ENCODE results near the gene ACYP1. TPM values are rescaled to one million over a fixed set of nuclear protein-coding genes. Genes with fewer than 3 reads are reported as not detected.

ACYP1 gene
- polyA plus RNA-seq, 1 of the 3 experiments (the other 2 are of a cell fraction), result 53.5 TPM

- Histone ChIP-seq H4K20me1 (ENCODE audit: insufficient read depth) (no peaks in the 10 kb centered on the region), H3K27me3 (ENCODE audit: insufficient read depth) (no peaks in the 10 kb centered on the region), H3K36me3 (replicated peaks in 1 of 2; ENCODE audit: control insufficient read depth in 1 of 2, insufficient read depth in 2 of 2, low read length in 1 of 2) (peaks cover 0 to 17% of the 10 kb centered on the region in 2 experiments), H3K4me2 (no peak overlapping the region), H3K27ac (ENCODE audit: low read depth in 2 of 2, low read length in 1 of 2) (peak overlapping the region; percentile 64 to 88; a peak in 3 of 4 replicates), H2AFZ (ENCODE audit: low read depth) (no peak overlapping the region), H3K9me2 (no peaks in the 10 kb centered on the region), H3K4me1 (ENCODE audit: control insufficient read depth in 1 of 2, insufficient read depth in 2 of 2, low read depth in 1 of 2, low read length in 1 of 2) (peaks cover 8 to 11% of the 10 kb centered on the region in 2 experiments; a peak in 3 of 4 replicates), H3K4me3 (ENCODE audit: low read depth in 2 of 2, low read length in 1 of 2) (no peak overlapping the region), H3K9ac (no peak overlapping the region), H3K79me2 (ENCODE audit: insufficient read depth) (peaks cover 37% of the 10 kb centered on the region), H3F3A (replicated peaks; ENCODE audit: insufficient read depth) (peaks cover 22% of the 10 kb centered on the region), H3K9me3 (no peaks in the 10 kb centered on the region)
- TF ChIP-seq SMC3 (IDR thresholded peaks at IDR 0.05; ENCODE audit: low read depth, low read length), result no peak
- no peak for TF ChIP-seq FOXJ3 (CRISPR knock-in tag; IDR thresholded peaks at IDR 0.05)
- no peak for TF ChIP-seq EP300 (IDR thresholded peaks at IDR 0.05; ENCODE audit: borderline replicate concordance in 1 of 2, low read depth in 1 of 2, low read length in 1 of 2)
- no peak for TF ChIP-seq FOXM1 (IDR thresholded peaks at IDR 0.05; ENCODE audit: low read depth)
- no peak for TF ChIP-seq CTCF (IDR thresholded peaks at IDR 0.05)
- TF ChIP-seq USF2 (IDR thresholded peaks at IDR 0.05; ENCODE audit: borderline replicate concordance, low read depth, low read length), result no peak
- TF ChIP-seq EZH2phosphoT487 (IDR thresholded peaks at IDR 0.05; ENCODE audit: borderline replicate concordance, low read depth), result no peak
- TF ChIP-seq TEAD4 (IDR thresholded peaks at IDR 0.05; ENCODE audit: borderline replicate concordance, insufficient read depth), result no peak
- no peak for TF ChIP-seq CHD2 (IDR thresholded peaks at IDR 0.05; ENCODE audit: low read length, partially characterized antibody)
- ChIA-PET POLR2A (no interaction called here), CTCF (interaction anchor here (0.6 to 1.2 kb wide), 2 partner anchors 9 kb away, joined by 4 read pairs; partner anchors contain the start of gene ACYP1)
- DNase-seq, result no peak
- 75% methylated on average over 1 of the region's 1 CpG for WGBS (ENCODE audit: low lambda C conversion rate)
Measured at GRCh38 chr14:75054421-75054820, 9.4 kb downstream of the ACYP1 start.

DNA sequence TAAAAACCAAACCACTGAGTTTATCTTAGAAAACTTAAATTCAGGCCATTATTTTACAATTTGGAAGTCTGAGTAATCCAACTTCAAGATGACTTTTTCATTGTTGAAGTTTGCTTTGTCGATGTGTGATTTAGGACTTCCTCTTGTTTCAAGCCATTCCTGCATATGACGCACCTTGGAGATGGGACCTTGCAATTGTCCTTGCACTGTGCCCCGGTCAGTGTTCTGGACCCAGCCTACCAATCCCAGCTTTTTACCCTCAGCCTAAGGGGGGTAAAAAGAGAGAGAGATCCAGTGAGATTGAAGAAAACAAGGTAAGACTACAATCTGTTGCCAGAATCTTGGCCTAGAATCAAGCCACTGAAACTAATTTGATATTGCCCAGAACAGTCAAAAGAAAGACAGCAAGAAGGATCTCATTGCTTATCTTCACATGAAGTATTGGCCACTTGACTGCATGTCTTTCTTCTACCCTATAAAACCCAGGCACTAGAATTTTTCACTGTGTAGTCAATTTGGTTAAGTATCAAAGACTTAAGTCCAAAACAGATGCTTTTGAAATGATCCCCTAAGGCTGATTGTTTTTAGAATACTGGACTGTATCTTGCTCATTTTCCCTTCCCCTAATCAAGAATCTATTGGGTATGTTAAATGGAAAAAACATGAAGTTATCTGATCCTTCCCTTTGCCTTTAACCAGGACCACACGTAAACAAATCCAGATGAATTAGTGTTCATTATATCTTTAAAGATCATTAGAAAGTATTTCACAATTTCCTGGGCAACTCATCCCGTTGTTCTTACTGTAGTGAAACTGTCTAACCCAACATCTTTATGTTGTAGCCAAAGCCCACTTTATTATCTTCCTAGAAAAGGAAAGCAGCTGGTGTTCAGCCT, 10.2 kb downstream of the ACYP1 start:
- no peaks in the 10 kb centered on the region for H4K20me1 ChIP-seq (ENCODE audit: insufficient read depth)
- no peaks in the 10 kb centered on the region for H3K9me3 ChIP-seq
- H3K79me2 ChIP-seq (ENCODE audit: insufficient read depth), result peaks cover 31% of the 10 kb centered on the region
- ChIA-PET POLR2A (no interaction called here), CTCF (interaction anchor here (1.2 kb wide), 1 partner anchor 10 kb away, joined by 4 read pairs; the partner anchor contains the start of gene ACYP1)
- no peaks in the 10 kb centered on the region for H3K9me2 ChIP-seq
- no peak overlapping the region; the same call in 1 of the 2 replicates for H3K4me2 ChIP-seq
- TF ChIP-seq MAX (IDR thresholded peaks at IDR 0.05; ENCODE audit: low read depth), result no peak
- TF ChIP-seq RCOR1 (IDR thresholded peaks at IDR 0.05; ENCODE audit: low read length), result 0 out of 2 replicates have a peak, but pooled peaks have one; percentile 11
- TF ChIP-seq TCF12 (IDR thresholded peaks at IDR 0.05), result peak; percentile 66
- TF ChIP-seq CHD2 (IDR thresholded peaks at IDR 0.05; ENCODE audit: low read length, partially characterized antibody), result peak; percentile 14
- peak in 1 of 2 experiments; percentile 73; a peak in 2 of 4 replicates for TF ChIP-seq EP300 (IDR thresholded peaks at IDR 0.05; ENCODE audit: borderline replicate concordance in 1 of 2, low read depth in 1 of 2, low read length in 1 of 2)
- TF ChIP-seq POLR2AphosphoS5 (IDR thresholded peaks at IDR 0.05; ENCODE audit: low read depth, low read length), result peak; percentile 50; the same call in 1 of the 2 replicates
- TF ChIP-seq GATA2 (CRISPR knock-in tag; IDR thresholded peaks at IDR 0.05), result peak; percentile 51
- TF ChIP-seq, protein P1, sequence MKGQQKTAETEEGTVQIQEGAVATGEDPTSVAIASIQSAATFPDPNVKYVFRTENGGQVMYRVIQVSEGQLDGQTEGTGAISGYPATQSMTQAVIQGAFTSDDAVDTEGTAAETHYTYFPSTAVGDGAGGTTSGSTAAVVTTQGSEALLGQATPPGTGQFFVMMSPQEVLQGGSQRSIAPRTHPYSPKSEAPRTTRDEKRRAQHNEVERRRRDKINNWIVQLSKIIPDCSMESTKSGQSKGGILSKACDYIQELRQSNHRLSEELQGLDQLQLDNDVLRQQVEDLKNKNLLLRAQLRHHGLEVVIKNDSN (IDR thresholded peaks at IDR 0.05; ENCODE audit: borderline replicate concordance, low read depth), result no peak
- H3K9ac ChIP-seq, result no peak overlapping the region
- no peak overlapping the region for H3K4me3 ChIP-seq (ENCODE audit: low read depth in 2 of 2, low read length in 1 of 2)
- peak; percentile 43 for DNase-seq
- H3K27me3 ChIP-seq (ENCODE audit: insufficient read depth), result no peaks in the 10 kb centered on the region
- H3K4me1 ChIP-seq (ENCODE audit: control insufficient read depth in 1 of 2, insufficient read depth in 2 of 2, low read depth in 1 of 2, low read length in 1 of 2), result peaks cover 8 to 12% of the 10 kb centered on the region in 2 experiments; a peak in 3 of 4 replicates
- peaks cover 0 to 17% of the 10 kb centered on the region in 2 experiments for H3K36me3 ChIP-seq (replicated peaks in 1 of 2; ENCODE audit: control insufficient read depth in 1 of 2, insufficient read depth in 2 of 2, low read length in 1 of 2)
- WGBS (ENCODE audit: low lambda C conversion rate), result 59% methylated on average over 5 of the region's 5 CpGs
- no peak overlapping the region for H2AFZ ChIP-seq (ENCODE audit: low read depth)
- H3F3A ChIP-seq (replicated peaks; ENCODE audit: insufficient read depth), result peaks cover 20% of the 10 kb centered on the region
- peak overlapping the region; percentile 64 to 88; a peak in 3 of 4 replicates for H3K27ac ChIP-seq (ENCODE audit: low read depth in 2 of 2, low read length in 1 of 2)

Measured in SK-N-SH (cell line).